HK-2 (cell line): ENCODE results near the gene CEACAM16.
A peak's percentile ranks its signal among the peaks of the same experiment; 100 is the strongest.
"Not testable (repeated sequence)": the region's sequence is repeated elsewhere in the genome, so short reads cannot be mapped to it uniquely, and the experiment has no call there.

Experiments
- DNase-seq: peaks from one replicate; pipeline ENCODE4 v3.0.0-alpha.2; 2018; ENCODE audit not compliant: unreplicated experiment

Gene CEACAM16

DNA sequence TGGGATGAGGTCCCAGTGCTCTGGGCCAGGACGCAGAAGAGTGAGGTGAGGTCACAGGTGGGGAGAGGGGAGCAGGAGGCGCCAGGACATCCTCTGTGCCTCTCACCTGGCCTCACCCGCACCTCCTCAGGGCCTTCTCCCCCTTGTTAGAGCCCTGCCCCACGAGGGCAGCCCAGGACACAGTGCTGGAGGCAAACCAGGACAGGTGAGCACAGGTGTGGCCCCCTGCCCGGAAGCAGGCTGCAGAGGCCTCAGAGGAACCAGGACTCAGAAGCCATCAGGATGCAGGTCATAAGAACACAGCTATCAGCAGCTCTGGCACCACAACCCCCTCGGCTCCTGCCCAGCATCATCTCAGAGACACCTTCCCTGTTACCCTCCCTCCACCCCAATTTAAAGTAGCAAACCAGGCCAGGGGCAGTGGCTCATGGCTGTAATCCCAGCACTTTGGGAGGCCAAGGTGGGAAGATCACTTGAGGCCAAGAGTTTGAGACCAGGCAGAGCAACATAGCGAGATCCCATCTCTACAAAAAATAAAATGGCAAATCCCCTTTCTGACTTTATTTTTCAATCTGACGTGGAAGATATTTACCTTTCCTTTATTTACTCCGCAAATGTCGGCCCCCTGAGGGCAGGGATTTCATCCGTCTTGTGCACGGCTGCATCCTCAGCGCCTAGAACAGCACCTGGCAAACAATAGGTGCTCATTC, at the start of gene CEACAM16:
CEACAM16 (plus strand) TSS at position 660 of the 710 bp plus-strand sequence. CDS start 2,306 bp downstream, outside the sequence.
- DNase-seq: no peak

DNA sequence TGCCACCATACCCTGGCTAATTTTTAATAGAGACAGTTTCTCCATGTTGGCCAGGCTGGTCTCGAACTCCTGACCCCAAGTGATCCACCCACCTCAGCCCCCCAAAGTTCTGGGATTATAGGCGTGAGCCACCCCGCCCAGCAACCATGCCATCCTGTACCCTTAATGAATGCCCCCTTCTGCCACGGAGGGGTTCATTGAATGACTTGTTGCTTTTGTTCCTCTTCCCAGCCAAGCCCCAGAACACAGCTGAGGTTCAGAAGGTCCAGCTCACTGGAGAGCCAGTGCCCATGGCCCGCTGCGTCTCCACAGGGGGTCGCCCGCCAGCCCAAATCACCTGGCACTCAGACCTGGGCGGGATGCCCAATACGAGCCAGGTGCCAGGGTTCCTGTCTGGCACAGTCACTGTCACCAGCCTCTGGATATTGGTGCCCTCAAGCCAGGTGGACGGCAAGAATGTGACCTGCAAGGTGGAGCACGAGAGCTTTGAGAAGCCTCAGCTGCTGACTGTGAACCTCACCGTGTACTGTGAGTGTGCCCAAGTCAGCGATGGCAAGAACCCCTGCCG, 49.3 kb upstream of the CEACAM16 start:
- no peak for DNase-seq

DNA sequence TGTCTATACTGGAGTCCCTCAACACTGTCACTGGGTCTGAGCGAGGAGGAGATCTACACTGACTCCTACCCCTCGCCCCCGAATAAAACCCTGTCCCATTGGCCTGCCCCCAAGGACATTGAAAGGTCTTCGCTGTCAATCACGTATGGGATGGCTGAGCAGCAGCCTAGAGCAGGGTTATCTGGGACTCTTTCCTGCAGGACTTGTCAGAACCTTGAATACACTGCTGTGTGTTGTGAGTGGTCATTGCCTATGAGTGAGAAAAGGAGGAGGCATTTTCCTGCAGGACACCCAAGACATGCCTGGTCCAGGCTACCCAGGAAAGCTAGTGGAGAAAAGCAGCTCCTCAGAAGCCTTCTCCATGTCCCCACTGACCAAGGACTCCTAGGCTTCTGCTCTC, 45.6 kb upstream of the CEACAM16 start:
- no peak for DNase-seq

DNA sequence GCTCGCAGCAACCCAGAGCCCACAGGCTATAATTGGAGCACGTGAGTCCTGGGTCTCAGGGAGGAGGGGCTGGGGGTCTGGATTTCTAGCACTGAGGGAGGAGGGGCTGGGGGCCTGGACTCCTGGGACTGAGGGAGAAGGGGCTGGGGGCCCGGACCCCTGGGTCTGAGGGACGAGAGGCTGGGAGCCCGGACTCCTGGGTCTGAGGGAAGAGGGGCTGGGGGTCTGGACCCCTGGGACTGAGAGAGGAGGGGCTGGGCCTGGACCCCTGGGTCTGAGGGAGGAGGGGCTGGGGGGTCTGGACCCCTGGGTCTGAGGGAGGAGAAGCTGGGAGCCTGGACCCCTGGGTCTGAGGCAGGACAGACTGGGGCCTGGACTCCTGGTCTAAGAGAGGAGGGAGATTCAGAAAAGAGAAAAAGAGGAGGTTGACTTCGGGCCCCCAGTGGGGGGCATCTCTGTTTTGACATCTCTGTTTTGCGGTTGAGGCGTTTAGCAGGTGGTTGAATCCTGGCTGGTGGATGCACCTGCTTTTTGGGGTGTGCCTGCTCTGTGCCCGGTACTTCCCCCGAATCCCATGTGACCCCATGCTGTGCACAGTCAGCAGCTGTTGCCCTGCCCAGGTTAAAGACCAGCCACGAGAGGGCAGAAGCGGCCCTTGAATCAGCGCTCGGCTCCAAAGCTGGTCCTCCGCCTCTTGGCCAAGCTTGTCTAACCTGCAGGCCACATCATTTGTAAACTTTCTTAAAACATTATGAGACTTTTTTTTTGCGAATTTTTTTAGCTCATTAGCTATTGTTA, 44.8 kb upstream of the CEACAM16 start:
- no peak for DNase-seq

- DNase-seq: peak; percentile 64
Measured at GRCh38 chr19:44657211-44657921, 41.6 kb upstream of the CEACAM16 start.

- DNase-seq: no peak
Measured at GRCh38 chr19:44658069-44658733, 40.8 kb upstream of the CEACAM16 start.

DNA sequence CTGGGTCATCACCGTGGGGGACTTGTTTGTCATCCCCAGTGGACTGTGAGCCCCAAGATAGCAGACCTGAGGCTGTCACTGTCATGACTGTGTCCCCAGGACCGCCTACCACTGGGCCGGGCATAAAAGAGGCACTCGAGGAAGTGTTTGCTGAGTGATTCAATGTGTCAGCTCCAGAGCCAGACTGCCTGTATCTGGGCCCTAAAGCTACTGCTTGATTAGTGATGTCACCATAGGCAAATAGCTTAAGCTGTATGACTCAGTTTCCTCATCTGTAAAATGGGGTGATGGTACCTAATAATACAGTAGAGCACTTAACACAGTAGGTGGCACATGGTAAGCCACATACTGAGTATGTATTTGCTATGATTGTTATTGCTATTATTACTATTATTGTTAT, 38.9 kb upstream of the CEACAM16 start:
- no peak for DNase-seq

DNA sequence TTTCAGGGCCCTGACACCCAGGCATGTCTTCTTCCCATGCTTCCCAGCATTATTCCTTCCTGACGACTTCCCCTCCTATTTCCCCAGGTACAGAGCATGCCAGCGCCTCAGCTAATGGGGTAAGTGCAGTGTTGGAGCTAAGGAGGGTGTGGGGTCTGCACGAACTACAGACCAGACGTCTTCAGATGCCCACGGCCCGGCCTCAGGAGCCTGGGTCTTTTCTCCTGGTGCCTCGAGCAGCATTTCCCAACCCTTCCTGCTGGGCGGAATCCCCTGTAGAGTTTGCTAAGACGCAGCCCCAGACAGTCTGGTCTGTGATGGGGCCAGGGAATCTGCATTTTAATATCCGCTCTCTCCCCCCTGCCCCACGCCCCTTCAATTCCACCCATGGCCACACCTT, 37.7 kb upstream of the CEACAM16 start:
- no peak for DNase-seq

- no peak for DNase-seq
Measured at GRCh38 chr19:44661904-44662303, 37.0 kb upstream of the CEACAM16 start.

DNA sequence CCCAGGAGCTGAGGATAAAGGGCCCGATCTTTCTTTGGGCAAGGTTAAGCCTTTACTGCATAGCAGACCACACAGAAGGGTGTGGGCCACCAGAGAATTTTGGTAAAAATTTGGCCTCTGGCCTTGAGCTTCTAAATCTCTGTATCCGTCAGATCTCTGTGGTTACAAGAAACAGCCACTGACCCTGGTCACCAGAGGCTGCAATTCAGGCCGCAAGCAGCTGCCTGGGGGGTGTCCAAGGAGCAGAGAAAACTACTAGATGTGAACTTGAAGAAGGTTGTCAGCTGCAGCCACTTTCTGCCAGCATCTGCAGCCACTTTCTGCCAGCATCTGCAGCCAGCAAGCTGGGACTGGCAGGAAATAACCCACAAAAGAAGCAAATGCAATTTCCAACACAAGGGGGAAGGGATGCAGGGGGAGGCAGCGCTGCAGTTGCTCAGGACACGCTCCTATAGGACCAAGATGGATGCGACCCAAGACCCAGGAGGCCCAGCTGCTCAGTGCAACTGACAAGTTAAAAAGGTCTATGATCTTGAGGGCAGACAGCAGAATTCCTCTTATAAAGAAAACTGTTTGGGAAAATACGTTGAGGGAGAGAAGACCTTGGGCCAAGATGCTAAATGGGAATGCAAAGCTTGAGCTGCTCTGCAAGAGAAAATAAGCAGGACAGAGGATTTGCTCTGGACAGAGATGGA, 36.1 kb upstream of the CEACAM16 start:
- no peak for DNase-seq

- DNase-seq: no peak
Measured at GRCh38 chr19:44663996-44664395, 35.0 kb upstream of the CEACAM16 start.

GRCh38 chr19:44664976-44665375, 34.0 kb upstream of the CEACAM16 start:
- no peak for DNase-seq

GRCh38 chr19:44666852-44667556, 31.9 kb upstream of the CEACAM16 start:
- no peak for DNase-seq

- DNase-seq: no peak
Measured at GRCh38 chr19:44668985-44669764, 29.8 kb upstream of the CEACAM16 start.

GRCh38 chr19:44670027-44670426, 28.9 kb upstream of the CEACAM16 start:
- not testable (repeated sequence) for DNase-seq

GRCh38 chr19:44671400-44671799, 27.6 kb upstream of the CEACAM16 start, which contains the start of gene CEACAM19:
Gene CEACAM19, plus strand, starts transcription at chr19:44671482. Its CDS starts 450 bp downstream, at chr19:44671932.
- DNase-seq: no peak

GRCh38 chr19:44672226-44672625, 26.7 kb upstream of the CEACAM16 start:
- no peak for DNase-seq

- no peak for DNase-seq
Measured at GRCh38 chr19:44673510-44673909, 25.4 kb upstream of the CEACAM16 start.

GRCh38 chr19:44675521-44675920, 23.4 kb upstream of the CEACAM16 start:
- DNase-seq: no peak
